ENCODE data around the gene CLIC5. TPM values are rescaled to one million over a fixed set of nuclear protein-coding genes. Genes with fewer than 3 reads are reported as not detected.

Gene CLIC5
- total RNA-seq, 1 experiment from 2014 or later = 0.20 TPM

- WGBS (ENCODE audit: extremely low coverage, insufficient read length, low lambda C conversion rate) = no CpG with 5 or more reads among the region's 1 CpG
- H4K8ac ChIP-seq (replicated peaks; ENCODE audit: insufficient read length, low read depth, low read length) = no peak overlapping the region
- no peaks in the 10 kb centered on the region for H3K79me2 ChIP-seq (ENCODE audit: insufficient read depth, low read length)
- no peak for TF ChIP-seq CTCF (conservative IDR thresholded peaks at IDR 0.05)
- H3K27ac ChIP-seq (ENCODE audit: insufficient read length, low read depth, low read length) = no peak overlapping the region
- H2AFZ ChIP-seq (ENCODE audit: low read length) = no peak overlapping the region
- H4K5ac ChIP-seq (ENCODE audit: insufficient read length, low read depth, low read length) = no peak overlapping the region
- H3K23me2 ChIP-seq (ENCODE audit: insufficient read length, low read depth, low read length, poor library complexity, severe bottlenecking) = no peaks in the 10 kb centered on the region
- no peak overlapping the region for H3K27ac Mint-ChIP-seq
- H3K27me3 ChIP-seq (ENCODE audit: insufficient read depth, low read length) = no peaks in the 10 kb centered on the region
- no peak overlapping the region for H3K4ac ChIP-seq (ENCODE audit: low read depth, low read length)
- H3T11ph ChIP-seq (ENCODE audit: low read length) = no peak overlapping the region
- no peak overlapping the region for H4K91ac ChIP-seq (ENCODE audit: insufficient read length, low read depth, low read length)
- H3K4me1 ChIP-seq (ENCODE audit: insufficient read depth, low read length) = peaks cover 13% of the 10 kb centered on the region; the same call in 1 of the 2 replicates
- no peaks in the 10 kb centered on the region for H3K9me3 Mint-ChIP-seq
- no peak overlapping the region for H3K4me2 ChIP-seq (ENCODE audit: insufficient read depth, insufficient read length, low read length)
- no peak overlapping the region for H3K14ac ChIP-seq (ENCODE audit: insufficient read depth, low read length)
- H2BK15ac ChIP-seq (ENCODE audit: low read depth, low read length) = no peak overlapping the region
- H2BK20ac ChIP-seq (ENCODE audit: low read depth, low read length, poor library complexity, severe bottlenecking) = no peak overlapping the region
- H3K9me3 ChIP-seq (ENCODE audit: control insufficient read depth, low read depth, low read length) = no peaks in the 10 kb centered on the region
- no peaks in the 10 kb centered on the region for H3K79me1 ChIP-seq (ENCODE audit: insufficient read depth, low read depth, low read length, poor library complexity, severe bottlenecking)
- H2BK5ac ChIP-seq (ENCODE audit: insufficient read length, low read length) = no peak overlapping the region
- H3K9ac ChIP-seq (ENCODE audit: extremely low read depth, insufficient read length, low read length) = no peak overlapping the region
- no peaks in the 10 kb centered on the region for H4K20me1 ChIP-seq (ENCODE audit: control insufficient read depth, insufficient read depth, insufficient read length)
- no peak overlapping the region for H3K56ac ChIP-seq (ENCODE audit: insufficient read length, low read depth, low read length)
- H3K36me3 Mint-ChIP-seq (ENCODE audit: insufficient read depth in 1 of 3, low read depth in 3 of 3) = peaks cover 0 to 1% (median 0%) of the 10 kb centered on the region in 3 experiments; a peak in 2 of 7 replicates
- H3K23ac ChIP-seq (ENCODE audit: insufficient read length, low read depth, low read length) = no peak overlapping the region
- H3K27me3 Mint-ChIP-seq (ENCODE audit: low read depth) = peaks cover 39% of the 10 kb centered on the region
- H2BK12ac ChIP-seq (ENCODE audit: insufficient read length, low read depth, low read length) = no peak overlapping the region
- H2AK5ac ChIP-seq (ENCODE audit: insufficient read length, low read length) = no peak overlapping the region
- H2BK120ac ChIP-seq (ENCODE audit: low read depth, low read length, poor library complexity, severe bottlenecking) = no peak overlapping the region
- H3K18ac ChIP-seq (ENCODE audit: insufficient read length, low read depth, low read length) = no peak overlapping the region
- no peak overlapping the region for H3K4me3 Mint-ChIP-seq
- DNase-seq = no peak
- H3K4me1 Mint-ChIP-seq = peaks cover 63 to 66% of the 10 kb centered on the region in 2 experiments
Observed at GRCh38 chr6:45931232-45931631, 84.4 kb downstream of the CLIC5 start.

All from H9 (cell line).